HepG2 (cell line): Measurements from ENCODE around the gene DRAM1. TPM values are rescaled to one million over a fixed set of nuclear protein-coding genes. Genes with fewer than 3 reads are reported as not detected.

Source experiments
- ATAC-seq: fragments of 200-7000 bp; cut with Tn5 transposase; 3 replicates; pipeline ENCODE4 v1.9.1; 2020; ENCODE audit warnings: mild to moderate bottlenecking, moderate library complexity
- BruUV-seq: library from RNA; stranded (reverse); fragments of 400-500 nt; replicated peaks from 2 replicates; lab custom pipeline; 2021; lab: Mats Ljungman, UMichigan
- CTCF ChIA-PET: fragments of 300-600 bp; formaldehyde crosslinking; extraction: SDS; loops from one replicate; lab custom pipeline; 2021; ENCODE audit warnings: low total read pairs, inconsistent platforms, low intra/inter-chr PET ratio; lab: Yijun Ruan, JAX
- POLR2A ChIA-PET: fragments of 350-600 bp; sonication (Branson Sonifier 250); formaldehyde crosslinking; loops from one replicate; lab custom pipeline; 2020; ENCODE audit warnings: antibody characterized with exemption, inconsistent platforms; lab: Yijun Ruan, JAX
- DNase-seq: peaks from one replicate; pipeline ENCODE4 v3.0.0-alpha.2; 2015; ENCODE audit warnings: low spot score
- FAIRE-seq: peaks from 3 replicates; lab custom pipeline; 2011; peaks lifted over from hg19 to GRCh38; lab: Jason Lieb, UNC
- H2AFZ ChIP-seq: one replicate; pipeline ENCODE4 v1.6.1; 2011; ENCODE audit warnings: low read length, inconsistent platforms
- H3K27ac ChIP-seq: fragments of 300-600 bp; 3 replicates; pipeline ENCODE4 v1.8.0; 2011; ENCODE audit warnings: mixed run types, mild to moderate bottlenecking, mixed read lengths, low read length, inconsistent platforms; ENCODE audit not compliant: insufficient read depth; ENCODE audit errors: extremely low read length
- H3K27me3 ChIP-seq, 2 experiments: fragments of 200-600 bp in 1 of 2; 2 replicates in 1 of 2; 3 replicates in 1 of 2; pipeline versions ENCODE4 v1.6.0 to v1.8.0; 2011; ENCODE audit warnings: low read length in 2 of 2, mild to moderate bottlenecking in 2 of 2, moderate library complexity in 2 of 2, inconsistent platforms in 1 of 2; ENCODE audit not compliant: insufficient read depth in 2 of 2, control insufficient read depth in 1 of 2
- H3K36me3 ChIP-seq, 2 experiments: fragments of 200-600 bp in 1 of 2; replicated peaks in 1 of 2; 2 replicates in 1 of 2; 3 replicates in 1 of 2; pipeline versions ENCODE4 v1.5.1 to v1.8.0; 2011; ENCODE audit warnings: low read length in 2 of 2, inconsistent platforms in 1 of 2; ENCODE audit not compliant: insufficient read depth in 2 of 2, control insufficient read depth in 1 of 2
- H3K4me1 ChIP-seq: 2 replicates; pipeline ENCODE4 v1.5.1; 2012; ENCODE audit warnings: low read length, inconsistent platforms; ENCODE audit not compliant: insufficient read depth
- H3K4me2 ChIP-seq: 2 replicates; pipeline ENCODE4 v1.6.0; 2011; ENCODE audit warnings: low read depth, low read length, inconsistent platforms
- H3K4me3 ChIP-seq, 3 experiments: fragments of 200-600 bp in 1 of 3; sonication (generic), shearing (Covaris generic) in 1 of 3; replicated peaks in 1 of 3; 2 replicates each; pipeline ENCODE4 v1.5.1; 2011 to 2016; ENCODE audit warnings: low read length in 3 of 3, inconsistent platforms in 2 of 3, low read depth in 2 of 3, mild to moderate bottlenecking in 2 of 3, control low read depth in 1 of 3, mixed read lengths in 1 of 3; ENCODE audit not compliant: insufficient read depth in 1 of 3
- H3K79me2 ChIP-seq: one replicate; pipeline ENCODE4 v1.6.1; 2011; ENCODE audit warnings: low read length, inconsistent platforms; ENCODE audit not compliant: insufficient read depth
- H3K9ac ChIP-seq: 2 replicates; pipeline ENCODE4 v1.6.0; 2011; ENCODE audit warnings: mild to moderate bottlenecking, low read depth, low read length, inconsistent platforms; ENCODE audit not compliant: insufficient read depth
- H3K9me3 ChIP-seq: 2 replicates; pipeline ENCODE4 v1.5.1; 2012; ENCODE audit warnings: mild to moderate bottlenecking, low read length
- H4K20me1 ChIP-seq: 2 replicates; pipeline ENCODE4 v1.6.0; 2011; ENCODE audit warnings: inconsistent platforms, mild to moderate bottlenecking, low read length, moderate library complexity; ENCODE audit not compliant: insufficient read depth
- DNMT3B ChIP-seq: conservative IDR thresholded peaks from 2 replicates; pipeline ENCODE4 v1.6.1; 2016; ENCODE audit warnings: missing biosample characterization, control low read depth
- GABPB1 ChIP-seq: IDR thresholded peaks from 2 replicates; pipeline ENCODE4 v1.6.1; 2016; ENCODE audit warnings: mild to moderate bottlenecking, missing genetic modification reagents, moderate library complexity, missing compliant biosample characterization
- HES4 ChIP-seq: sonication (generic); formaldehyde crosslinking; IDR thresholded peaks from 2 replicates; pipeline ENCODE4 v1.9.0; 2021; ENCODE audit warnings: mild to moderate bottlenecking, missing genetic modification reagents, borderline replicate concordance
- IKZF1 ChIP-seq: fragments of 450-650 bp; IDR thresholded peaks from 2 replicates; pipeline ENCODE4 v1.7.1; 2016
- POGZ ChIP-seq: sonication (generic); formaldehyde crosslinking; IDR thresholded peaks from 2 replicates; pipeline ENCODE4 v1.4.0; 2020; ENCODE audit warnings: mild to moderate bottlenecking, missing genetic modification reagents
- RBM39 ChIP-seq: fragments of 200-400 bp; formaldehyde crosslinking; IDR thresholded peaks from one replicate; pipeline ENCODE4 v1.6.1; 2018; ENCODE audit warnings: antibody characterized with exemption, mild to moderate bottlenecking, low read depth, low read length; ENCODE audit not compliant: poor library complexity, severe bottlenecking
- XBP1 ChIP-seq: sonication (generic); formaldehyde crosslinking; IDR thresholded peaks from 2 replicates; pipeline ENCODE4 v1.5.0; 2020; ENCODE audit warnings: missing genetic modification reagents
- ZNF552 ChIP-seq: sonication (generic); formaldehyde crosslinking; IDR thresholded peaks from 2 replicates; pipeline ENCODE4 v1.9.0; 2022; ENCODE audit warnings: missing genetic modification reagents, mild to moderate bottlenecking, borderline replicate concordance
- ZNF737 ChIP-seq: sonication (generic); formaldehyde crosslinking; IDR thresholded peaks from 2 replicates; pipeline ENCODE4 v1.5.0; 2020; ENCODE audit warnings: missing genetic modification reagents, mild to moderate bottlenecking, borderline replicate concordance
- ZNF768 ChIP-seq: sonication (generic); formaldehyde crosslinking; IDR thresholded peaks from 2 replicates; pipeline ENCODE4 v1.4.0; 2020; ENCODE audit warnings: missing genetic modification reagents
- WGBS: methylation state at CpG from one replicate; pipeline ENCODE4 v1.1.6; 2017; ENCODE audit warnings: low lambda C conversion rate; 5-methylcytosine and 5-hydroxymethylcytosine counted together
- in situ Hi-C: cut with HindIII; loops from 2 replicates; pipeline ENCODE4 v1.10.0; 2017; ENCODE audit warnings: low pct_unique_long_range_greater_than_20kb; ENCODE audit not compliant: extremely low pct_ligation_motif_present
- intact Hi-C: fragments of 100-400 bp; cut with micrococcal nuclease; formaldehyde crosslinking; loops from one replicate; pipeline ENCODE4 v1.10.0; 2022; ENCODE audit not compliant: unreplicated experiment
- polyA plus RNA-seq, 8 experiments: library from polyadenylated mRNA; depleted of rRNA in 3 of 8; stranded (reverse) in 7 of 8; unstranded in 1 of 8; fragments of >200 nt; fragmentation: Illumina TruSeq in 4 of 8; extraction: Trizol in 4 of 8; gene quantifications; 2 replicates each; pipeline versions ENCODE4 v1.2.1 to v1.2.3, GENCODE V29; 2011 to 2016; ENCODE audit warnings: low read depth in 4 of 8, missing spikeins in 1 of 8, mixed read lengths in 1 of 8; ENCODE audit not compliant: insufficient read depth in 1 of 8
- total RNA-seq, 5 experiments: library from RNA; depleted of rRNA; stranded (reverse); fragments of >200 nt; fragmentation: Illumina TruSeq; extraction: Trizol; gene quantifications; 2 replicates each; pipeline ENCODE4 v1.2.3, GENCODE V29; 2016; ENCODE audit warnings: low read depth in 1 of 5
- TF ChIP-seq, protein P1 (sequence below): sonication (generic); formaldehyde crosslinking; IDR thresholded peaks from 2 replicates; pipeline ENCODE4 v1.9.0; 2021; ENCODE audit warnings: mild to moderate bottlenecking, missing genetic modification reagents
- TF ChIP-seq, protein P2 (sequence below): sonication (generic); formaldehyde crosslinking; IDR thresholded peaks from 2 replicates; pipeline ENCODE4 v1.9.0; 2022; ENCODE audit warnings: missing genetic modification reagents, mild to moderate bottlenecking, borderline replicate concordance
- TF ChIP-seq, protein P3 (sequence below): sonication (generic); formaldehyde crosslinking; IDR thresholded peaks from 2 replicates; pipeline ENCODE4 v1.8.0; 2022; ENCODE audit warnings: mild to moderate bottlenecking, missing genetic modification reagents, borderline replicate concordance
- TF ChIP-seq, protein P4 (sequence below): sonication (generic); formaldehyde crosslinking; IDR thresholded peaks from 2 replicates; pipeline ENCODE4 v1.4.0; 2020; ENCODE audit warnings: missing genetic modification reagents

DRAM1 gene
- total and polyA plus RNA-seq, 2 of the 13 experiments (the other 11 are each of a cell fraction or from before 2014, with no cell fraction given) = 20.9 to 32.6 TPM

DNA sequence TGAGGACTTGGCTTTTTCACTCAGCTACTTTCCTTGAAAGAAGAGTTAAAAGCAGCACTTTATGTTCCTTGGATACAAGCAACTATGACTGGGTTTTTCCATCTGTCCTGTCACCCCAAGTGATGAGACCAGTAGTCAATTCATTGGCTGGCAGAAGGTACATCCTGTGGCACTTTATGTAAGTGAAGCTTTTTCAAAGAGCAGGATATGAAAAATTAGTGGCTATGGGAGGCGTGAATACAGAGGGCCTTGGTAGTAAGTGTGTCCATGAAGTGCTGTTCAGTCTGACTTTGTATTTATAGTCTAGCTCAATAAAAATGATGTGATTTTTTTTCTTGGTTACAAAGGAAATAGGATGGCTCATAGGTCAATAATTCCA lies 68.8 kb downstream of the DRAM1 start:
- no peaks in the 10 kb centered on the region for H3K9me3 ChIP-seq
- no peak for DNase-seq
- no peak for ATAC-seq
- in situ Hi-C loops = loop anchor here (25.0 kb wide), 1 partner anchor 766 kb away; no protein-coding TSS in a partner anchor
- no peak overlapping the region for H2AFZ ChIP-seq
- POLR2A ChIA-PET = no interaction called here
- intact Hi-C loops = loop anchor here (5.0 to 10.0 kb wide), 2 partner anchors 116 to 149 kb away; partner anchors contain the start of gene WASHC3
- no peaks in the 10 kb centered on the region for H4K20me1 ChIP-seq
- H3K79me2 ChIP-seq = no peaks in the 10 kb centered on the region
- H3K27ac ChIP-seq = no peak overlapping the region
- FAIRE-seq = no peak
- peak overlapping the region; percentile 61 for H3K4me2 ChIP-seq
- H3K4me1 ChIP-seq = peaks cover 15% of the 10 kb centered on the region
- 100% methylated on average over 1 of the region's 1 CpG for WGBS
- 0 out of 5 replicates have a peak, but pooled peaks cover 0 to 3% of the 10 kb centered on the region in 2 experiments for H3K27me3 ChIP-seq
- no peak overlapping the region for H3K9ac ChIP-seq
- CTCF ChIA-PET = no interaction called here
- no peak overlapping the region for H3K4me3 ChIP-seq
- TF ChIP-seq, protein P1, sequence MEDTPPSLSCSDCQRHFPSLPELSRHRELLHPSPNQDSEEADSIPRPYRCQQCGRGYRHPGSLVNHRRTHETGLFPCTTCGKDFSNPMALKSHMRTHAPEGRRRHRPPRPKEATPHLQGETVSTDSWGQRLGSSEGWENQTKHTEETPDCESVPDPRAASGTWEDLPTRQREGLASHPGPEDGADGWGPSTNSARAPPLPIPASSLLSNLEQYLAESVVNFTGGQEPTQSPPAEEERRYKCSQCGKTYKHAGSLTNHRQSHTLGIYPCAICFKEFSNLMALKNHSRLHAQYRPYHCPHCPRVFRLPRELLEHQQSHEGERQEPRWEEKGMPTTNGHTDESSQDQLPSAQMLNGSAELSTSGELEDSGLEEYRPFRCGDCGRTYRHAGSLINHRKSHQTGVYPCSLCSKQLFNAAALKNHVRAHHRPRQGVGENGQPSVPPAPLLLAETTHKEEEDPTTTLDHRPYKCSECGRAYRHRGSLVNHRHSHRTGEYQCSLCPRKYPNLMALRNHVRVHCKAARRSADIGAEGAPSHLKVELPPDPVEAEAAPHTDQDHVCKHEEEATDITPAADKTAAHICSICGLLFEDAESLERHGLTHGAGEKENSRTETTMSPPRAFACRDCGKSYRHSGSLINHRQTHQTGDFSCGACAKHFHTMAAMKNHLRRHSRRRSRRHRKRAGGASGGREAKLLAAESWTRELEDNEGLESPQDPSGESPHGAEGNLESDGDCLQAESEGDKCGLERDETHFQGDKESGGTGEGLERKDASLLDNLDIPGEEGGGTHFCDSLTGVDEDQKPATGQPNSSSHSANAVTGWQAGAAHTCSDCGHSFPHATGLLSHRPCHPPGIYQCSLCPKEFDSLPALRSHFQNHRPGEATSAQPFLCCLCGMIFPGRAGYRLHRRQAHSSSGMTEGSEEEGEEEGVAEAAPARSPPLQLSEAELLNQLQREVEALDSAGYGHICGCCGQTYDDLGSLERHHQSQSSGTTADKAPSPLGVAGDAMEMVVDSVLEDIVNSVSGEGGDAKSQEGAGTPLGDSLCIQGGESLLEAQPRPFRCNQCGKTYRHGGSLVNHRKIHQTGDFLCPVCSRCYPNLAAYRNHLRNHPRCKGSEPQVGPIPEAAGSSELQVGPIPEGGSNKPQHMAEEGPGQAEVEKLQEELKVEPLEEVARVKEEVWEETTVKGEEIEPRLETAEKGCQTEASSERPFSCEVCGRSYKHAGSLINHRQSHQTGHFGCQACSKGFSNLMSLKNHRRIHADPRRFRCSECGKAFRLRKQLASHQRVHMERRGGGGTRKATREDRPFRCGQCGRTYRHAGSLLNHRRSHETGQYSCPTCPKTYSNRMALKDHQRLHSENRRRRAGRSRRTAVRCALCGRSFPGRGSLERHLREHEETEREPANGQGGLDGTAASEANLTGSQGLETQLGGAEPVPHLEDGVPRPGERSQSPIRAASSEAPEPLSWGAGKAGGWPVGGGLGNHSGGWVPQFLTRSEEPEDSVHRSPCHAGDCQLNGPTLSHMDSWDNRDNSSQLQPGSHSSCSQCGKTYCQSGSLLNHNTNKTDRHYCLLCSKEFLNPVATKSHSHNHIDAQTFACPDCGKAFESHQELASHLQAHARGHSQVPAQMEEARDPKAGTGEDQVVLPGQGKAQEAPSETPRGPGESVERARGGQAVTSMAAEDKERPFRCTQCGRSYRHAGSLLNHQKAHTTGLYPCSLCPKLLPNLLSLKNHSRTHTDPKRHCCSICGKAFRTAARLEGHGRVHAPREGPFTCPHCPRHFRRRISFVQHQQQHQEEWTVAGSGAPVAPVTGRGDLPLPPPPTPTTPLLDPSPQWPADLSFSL (CRISPR knock-in tag) = no peak
- TF ChIP-seq GABPB1 (CRISPR knock-in tag) = no peak
- TF ChIP-seq, protein P2, sequence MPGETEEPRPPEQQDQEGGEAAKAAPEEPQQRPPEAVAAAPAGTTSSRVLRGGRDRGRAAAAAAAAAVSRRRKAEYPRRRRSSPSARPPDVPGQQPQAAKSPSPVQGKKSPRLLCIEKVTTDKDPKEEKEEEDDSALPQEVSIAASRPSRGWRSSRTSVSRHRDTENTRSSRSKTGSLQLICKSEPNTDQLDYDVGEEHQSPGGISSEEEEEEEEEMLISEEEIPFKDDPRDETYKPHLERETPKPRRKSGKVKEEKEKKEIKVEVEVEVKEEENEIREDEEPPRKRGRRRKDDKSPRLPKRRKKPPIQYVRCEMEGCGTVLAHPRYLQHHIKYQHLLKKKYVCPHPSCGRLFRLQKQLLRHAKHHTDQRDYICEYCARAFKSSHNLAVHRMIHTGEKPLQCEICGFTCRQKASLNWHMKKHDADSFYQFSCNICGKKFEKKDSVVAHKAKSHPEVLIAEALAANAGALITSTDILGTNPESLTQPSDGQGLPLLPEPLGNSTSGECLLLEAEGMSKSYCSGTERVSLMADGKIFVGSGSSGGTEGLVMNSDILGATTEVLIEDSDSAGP = no peak
- no peak for TF ChIP-seq POGZ (CRISPR knock-in tag)
- no peak for TF ChIP-seq DNMT3B (CRISPR knock-in tag)
- TF ChIP-seq ZNF737 = no peak
- TF ChIP-seq ZNF552 = no peak
- no peak for TF ChIP-seq HES4 (CRISPR knock-in tag)
- no peak for TF ChIP-seq IKZF1
- no peak for TF ChIP-seq XBP1 (CRISPR knock-in tag)
- no peak for TF ChIP-seq RBM39
- TF ChIP-seq ZNF768 (CRISPR knock-in tag) = no peak
- TF ChIP-seq, protein P3, sequence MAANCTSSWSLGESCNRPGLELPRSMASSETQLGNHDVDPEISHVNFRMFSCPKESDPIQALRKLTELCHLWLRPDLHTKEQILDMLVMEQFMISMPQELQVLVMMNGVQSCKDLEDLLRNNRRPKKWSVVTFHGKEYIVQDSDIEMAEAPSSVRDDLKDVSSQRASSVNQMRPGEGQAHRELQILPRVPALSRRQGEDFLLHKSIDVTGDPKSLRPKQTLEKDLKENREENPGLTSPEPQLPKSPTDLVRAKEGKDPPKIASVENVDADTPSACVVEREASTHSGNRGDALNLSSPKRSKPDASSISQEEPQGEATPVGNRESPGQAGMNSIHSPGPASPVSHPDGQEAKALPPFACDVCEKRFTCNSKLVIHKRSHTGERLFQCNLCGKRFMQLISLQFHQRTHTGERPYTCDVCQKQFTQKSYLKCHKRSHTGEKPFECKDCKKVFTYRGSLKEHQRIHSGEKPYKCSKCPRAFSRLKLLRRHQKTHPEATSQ (CRISPR knock-in tag) = no peak
- TF ChIP-seq, protein P4, sequence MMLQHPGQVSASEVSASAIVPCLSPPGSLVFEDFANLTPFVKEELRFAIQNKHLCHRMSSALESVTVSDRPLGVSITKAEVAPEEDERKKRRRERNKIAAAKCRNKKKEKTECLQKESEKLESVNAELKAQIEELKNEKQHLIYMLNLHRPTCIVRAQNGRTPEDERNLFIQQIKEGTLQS (CRISPR knock-in tag) = no peak
- H3K36me3 ChIP-seq = no peaks in the 10 kb centered on the region
- BruUV-seq = no TSS peak
